OCI-M1 (cell line): ENCODE data around the gene KIF26A.

Experiments used
- DNase-seq: peaks from one replicate; lab custom pipeline; 2025; lab: John Stamatoyannopoulos, UW

KIF26A gene

DNA sequence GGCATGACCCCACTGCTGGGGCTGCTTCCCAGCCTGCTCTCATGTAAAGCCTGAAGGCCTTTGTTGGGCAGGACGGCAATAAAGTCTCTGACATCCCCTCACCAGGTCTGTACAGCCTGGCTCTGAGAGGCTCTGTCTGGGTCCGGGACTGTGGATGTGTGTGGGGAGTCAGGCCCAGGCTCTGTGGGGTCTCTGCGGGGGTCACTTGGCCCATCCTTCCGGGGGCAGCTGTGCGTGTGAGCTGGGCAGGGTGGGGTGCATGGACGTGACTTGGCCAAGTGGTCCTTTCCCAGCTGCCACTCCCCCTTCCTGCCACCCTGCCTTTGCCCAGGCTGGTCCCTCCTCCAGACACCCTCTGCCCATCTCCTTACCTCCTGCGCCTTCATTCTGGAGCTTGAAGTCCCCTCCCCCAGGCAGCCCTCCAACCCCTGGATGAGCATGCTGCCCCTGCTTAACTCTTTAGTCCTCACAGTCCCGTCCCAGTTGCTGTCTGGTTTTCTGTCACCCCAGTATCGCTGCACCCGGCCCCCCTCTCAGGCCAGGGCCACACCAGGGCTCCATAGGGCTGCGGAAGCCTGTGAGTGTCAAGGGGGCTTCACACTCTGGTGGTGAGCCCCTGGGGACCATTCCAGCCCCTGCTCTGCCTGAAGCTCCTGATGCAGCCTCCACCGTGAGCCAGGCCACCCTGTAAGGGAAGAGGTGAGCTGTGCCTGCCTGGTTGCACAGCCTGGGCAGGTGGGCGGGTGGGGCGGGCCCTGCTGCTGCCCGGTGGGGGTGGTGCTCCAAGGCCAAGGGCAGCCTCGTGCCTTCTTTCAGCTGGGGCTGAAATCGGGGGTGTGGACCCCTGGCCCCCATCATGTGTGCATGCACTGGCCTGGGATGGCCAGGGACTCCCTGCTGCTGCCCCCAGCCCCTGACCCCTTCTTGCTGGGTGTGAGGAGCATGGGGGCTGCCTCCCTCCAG is 25.5 kb upstream of the KIF26A start:
- DNase-seq, result no peak

GRCh38 chr14:104113631-104114420 is 24.6 kb upstream of the KIF26A start:
- no peak for DNase-seq

DNA sequence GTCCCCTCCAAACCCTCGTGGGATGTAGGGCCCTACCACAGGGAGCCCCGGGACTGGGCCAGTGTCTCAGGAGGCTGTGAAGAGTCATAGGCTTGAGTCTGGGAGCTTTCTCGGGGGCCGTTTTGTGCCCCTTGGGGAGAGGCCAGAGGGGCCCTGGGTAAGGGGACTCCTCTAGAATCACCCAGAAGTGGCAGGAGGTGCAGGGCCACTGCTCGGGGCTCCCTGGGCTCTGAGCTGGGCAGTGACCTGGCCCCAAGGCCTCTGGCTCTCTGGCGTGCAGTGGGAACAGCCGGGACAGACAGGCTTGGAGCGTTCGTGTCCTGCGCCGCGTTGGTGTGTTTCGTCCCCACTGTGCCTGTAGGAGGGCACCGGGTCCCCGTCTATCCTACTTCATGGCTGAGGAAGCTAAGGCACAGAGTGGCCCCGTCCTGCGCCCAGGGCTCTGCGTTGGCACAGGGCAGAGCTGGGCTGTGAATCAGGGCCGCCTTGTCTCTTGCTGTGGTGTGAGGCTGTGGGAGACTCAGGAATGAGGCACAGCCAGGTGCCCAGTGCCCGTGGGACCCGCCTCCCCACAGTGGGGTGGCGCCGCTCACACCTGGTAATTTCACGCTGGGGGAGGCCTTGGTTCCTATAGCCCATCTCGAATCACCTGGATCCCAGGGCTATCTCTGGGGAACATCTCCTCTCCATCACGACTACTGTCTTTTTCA is 23.8 kb upstream of the KIF26A start:
- no peak for DNase-seq

DNA sequence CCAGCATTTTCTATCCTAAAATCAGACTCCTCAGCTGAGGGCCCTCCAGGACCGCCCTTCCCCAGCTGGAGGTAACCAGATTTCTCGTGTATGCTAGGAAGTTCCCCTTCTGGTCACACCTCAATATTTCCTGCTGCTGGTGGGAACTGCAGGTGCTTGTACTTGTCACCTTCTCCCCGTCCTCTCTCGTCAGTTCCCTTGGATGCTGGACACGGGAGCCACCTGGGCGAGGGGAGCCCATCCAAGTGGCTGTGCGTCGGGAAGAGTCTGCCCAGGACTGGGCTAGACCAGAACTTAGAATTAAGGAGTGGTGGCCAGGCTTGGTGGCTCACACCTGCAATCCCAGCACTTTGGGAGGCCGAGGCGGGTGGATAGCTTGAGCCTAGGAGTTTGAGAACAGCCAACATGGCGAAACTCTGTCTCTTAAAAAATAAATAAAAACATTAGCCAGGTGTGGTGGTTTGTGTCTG is 23.2 kb upstream of the KIF26A start:
- DNase-seq, result no peak

DNA sequence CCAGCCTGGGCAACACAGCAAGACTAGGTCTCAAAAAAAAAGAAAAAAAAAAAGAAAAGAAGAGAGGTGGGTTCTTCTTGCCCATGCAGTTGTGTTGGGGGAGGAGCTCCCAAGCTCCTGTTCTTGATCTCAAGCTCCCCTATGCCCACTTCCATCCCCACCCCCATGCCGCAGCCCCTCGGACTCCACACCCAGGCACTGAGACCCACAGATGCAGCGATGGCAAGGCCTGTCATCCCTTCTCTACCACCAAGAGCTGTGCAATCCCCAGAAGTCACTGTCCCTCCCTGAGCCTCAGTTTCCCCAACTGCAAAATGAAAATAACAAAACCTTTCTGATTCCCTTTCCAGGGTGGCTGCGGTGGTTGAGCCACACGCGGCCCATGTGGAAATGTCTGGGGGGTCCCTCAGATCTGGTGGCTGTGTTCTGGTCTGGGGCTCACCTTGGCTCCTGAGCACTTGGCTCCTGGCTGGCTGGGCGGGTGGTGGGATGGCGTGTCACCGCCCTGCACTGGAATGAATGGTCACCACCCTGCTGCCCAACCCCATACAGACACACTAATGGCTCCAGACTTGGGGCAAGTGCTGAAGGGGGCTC is 22.6 kb upstream of the KIF26A start:
- DNase-seq, result no peak

- DNase-seq, result no peak
These were observed 22.1 kb upstream of the KIF26A start for GRCh38 chr14:104116288-104116755.

DNA sequence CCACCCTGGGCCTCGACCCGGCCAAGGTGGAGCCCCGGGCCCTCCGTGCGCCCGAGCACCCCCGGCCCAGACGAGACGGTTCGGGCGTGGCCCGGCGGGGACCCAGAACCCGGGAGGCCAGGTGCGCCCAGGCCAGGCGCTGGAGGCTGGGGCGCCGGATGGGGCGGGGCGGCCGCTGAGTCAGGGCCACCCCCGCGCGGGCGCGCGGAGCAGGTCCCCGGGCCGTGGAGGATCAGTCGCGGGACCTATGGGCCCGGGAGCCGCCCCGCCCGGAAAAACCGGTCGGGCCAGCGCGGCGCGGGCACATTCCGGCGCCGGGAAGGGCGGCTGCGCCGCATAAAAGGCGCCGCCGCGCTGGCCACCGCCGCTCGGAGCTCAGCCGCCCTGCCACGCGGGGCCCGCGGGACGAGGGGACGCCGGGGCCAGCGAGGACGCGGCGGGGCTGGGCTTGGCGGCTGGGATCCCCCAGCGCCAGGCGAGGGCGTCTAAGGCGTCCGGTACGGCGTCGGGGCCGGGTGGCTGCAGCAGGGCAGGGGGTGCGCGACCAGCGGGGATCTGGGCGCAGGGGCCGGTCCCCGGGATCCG is 21.5 kb upstream of the KIF26A start:
- DNase-seq, result no peak

DNA sequence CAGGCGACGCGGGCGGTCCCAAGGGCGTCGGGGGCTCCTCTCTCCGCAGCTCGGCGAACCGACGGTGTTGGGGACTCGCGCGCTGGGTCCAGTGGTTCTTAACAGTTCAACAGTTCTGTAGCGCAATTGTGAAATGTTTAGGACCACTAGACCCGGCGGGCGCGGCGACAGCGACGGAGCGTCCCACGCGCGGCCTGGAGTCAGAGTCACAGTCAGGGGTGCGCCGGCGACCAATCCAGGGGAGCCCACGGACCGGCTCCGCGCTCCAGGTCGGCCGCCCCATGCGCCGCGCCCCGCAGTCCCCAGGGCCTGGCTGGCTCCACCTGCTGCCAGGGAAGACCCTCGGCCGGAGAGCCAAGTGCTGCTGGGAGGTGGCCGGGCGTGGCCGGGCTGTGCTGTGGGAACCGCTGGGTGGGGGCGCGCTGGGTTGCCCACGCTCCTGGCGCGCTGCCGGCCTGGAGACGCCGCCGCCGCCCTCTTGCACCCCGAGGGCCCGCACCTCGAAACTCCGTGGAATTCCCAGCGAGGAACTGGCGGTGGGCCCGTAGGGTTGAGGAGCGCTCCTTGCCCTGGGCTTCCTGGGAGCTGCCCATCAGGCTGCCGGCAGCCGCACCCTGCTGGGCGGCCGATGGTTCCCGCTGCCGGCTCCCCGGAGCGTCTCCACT is 20.9 kb upstream of the KIF26A start:
- DNase-seq, result no peak

DNA sequence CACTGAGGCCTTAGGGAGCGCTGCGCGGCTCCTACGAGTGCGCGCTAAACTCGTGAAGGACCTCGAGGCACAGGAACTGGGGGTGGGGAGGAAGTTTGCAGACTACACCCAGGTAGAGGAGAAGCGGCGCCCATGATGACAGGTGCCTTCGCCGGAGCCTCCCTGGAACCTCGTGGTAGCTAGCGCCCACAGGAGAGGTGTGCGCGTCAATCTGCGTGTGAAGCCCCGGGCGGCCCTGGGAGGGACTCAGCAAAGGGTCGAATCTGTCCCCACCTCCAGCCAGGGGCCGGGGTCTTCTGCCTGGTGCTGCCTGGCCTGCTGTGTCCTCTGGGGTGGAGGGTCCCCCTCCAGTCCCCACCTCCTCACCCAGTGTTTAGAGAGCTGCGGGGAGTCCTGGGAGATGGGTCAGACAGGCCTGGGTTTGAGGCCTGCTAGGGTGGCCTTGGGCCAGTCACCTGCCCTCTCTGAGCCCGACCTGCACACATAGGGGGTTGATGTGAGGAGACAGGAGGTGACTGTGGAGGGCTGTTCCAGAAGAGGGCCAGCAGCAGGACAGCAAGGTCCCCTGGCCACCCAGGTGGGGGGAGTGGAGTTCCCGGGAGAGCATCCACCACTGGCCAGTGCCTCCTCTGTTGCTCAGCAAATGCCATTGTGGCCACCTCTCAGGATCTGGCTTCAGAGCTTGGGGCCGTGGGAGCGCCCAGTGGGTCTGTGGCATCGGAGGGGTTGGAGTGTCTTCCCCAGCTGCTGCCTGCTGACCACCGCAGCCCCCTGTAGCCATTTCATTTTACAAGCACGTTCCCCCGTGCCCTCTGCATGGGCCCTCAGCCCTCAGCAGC is 20.2 kb upstream of the KIF26A start:
- no peak for DNase-seq

- no peak for DNase-seq
These were observed 19.3 kb upstream of the KIF26A start for GRCh38 chr14:104119119-104119487.

DNA sequence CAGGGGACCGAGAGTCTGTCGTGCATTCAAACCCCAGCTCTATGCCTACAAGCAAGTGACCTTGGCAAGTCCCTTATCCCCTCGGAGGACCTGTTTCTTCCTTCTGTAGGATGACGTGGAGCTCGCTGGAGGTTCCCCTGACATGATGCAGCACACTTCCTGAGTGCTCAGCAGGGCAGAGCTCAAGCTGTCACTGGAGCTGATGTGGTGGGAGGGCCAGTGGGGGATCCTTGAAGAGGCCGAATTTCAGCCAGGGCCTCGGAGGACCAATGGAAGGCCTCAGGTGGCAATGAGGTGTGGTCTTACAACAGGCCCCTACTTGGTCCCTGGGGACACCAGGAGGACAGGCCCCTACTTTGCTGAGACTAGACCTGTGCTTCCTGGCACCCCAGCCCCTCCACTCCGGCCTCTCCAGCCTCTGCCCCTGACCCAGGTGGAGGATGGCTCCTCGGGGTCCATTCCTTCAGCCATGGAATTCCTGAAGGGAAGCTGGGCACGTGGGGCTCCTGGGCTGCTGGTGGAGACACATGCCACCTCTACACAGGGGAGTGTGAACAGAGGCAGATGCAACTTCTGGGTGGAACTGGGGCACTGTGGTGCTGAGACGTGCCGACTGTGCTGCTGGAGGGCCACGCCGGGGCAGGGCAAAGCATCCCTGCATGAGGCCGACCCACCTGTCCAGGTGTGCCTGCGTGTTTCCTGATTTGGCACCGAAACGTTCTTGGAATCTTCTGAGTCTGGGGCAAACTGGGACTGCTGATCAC is 18.7 kb upstream of the KIF26A start:
- no peak for DNase-seq

- no peak for DNase-seq
These were observed 18.1 kb upstream of the KIF26A start for GRCh38 chr14:104120281-104120741.

GRCh38 chr14:104121142-104121541 is 17.2 kb upstream of the KIF26A start:
- DNase-seq, result no peak

DNA sequence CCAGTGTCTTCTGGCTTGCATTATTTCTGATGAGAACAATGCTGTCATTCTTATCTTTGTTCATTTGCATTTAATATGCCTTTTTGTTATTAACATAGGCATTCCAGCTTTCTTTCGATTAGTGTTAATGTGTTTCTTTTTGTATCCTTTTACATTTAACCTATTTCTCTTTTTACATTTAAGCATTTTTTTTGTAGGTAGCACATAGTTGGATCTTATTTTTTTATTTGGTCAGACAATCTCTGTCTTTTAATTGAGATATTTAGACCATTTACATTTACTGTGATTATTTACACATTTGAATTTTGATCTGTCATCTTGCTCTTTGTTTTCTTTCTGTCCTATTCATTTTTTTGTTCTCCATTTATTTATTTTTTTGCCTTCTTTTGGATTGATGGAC is 14.5 kb upstream of the KIF26A start:
- no peak for DNase-seq

- DNase-seq, result no peak
These were observed 13.4 kb upstream of the KIF26A start for GRCh38 chr14:104125011-104125410.

DNA sequence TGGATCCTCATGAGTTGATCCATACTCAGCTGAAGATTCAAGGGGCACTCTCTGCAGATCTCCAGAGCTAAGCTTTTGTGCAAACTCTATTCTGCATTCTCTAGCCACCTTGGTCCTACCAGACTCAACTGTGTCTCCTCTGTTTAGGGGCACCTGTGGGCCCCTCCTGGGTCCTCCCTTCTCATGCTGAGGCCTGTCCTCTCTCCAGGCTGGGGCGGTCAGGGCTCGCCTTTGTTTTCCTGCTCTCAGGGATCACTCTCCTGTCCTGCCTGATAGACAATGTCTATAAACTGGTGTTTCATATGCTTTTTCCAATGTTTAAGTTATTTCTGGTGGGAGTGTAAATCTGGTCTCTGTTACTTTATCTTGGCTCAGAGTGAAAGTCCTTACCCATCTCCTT is 11.6 kb upstream of the KIF26A start:
- DNase-seq, result no peak

- DNase-seq, result no peak
These were observed 9.4 kb upstream of the KIF26A start for GRCh38 chr14:104128981-104129380.

DNA sequence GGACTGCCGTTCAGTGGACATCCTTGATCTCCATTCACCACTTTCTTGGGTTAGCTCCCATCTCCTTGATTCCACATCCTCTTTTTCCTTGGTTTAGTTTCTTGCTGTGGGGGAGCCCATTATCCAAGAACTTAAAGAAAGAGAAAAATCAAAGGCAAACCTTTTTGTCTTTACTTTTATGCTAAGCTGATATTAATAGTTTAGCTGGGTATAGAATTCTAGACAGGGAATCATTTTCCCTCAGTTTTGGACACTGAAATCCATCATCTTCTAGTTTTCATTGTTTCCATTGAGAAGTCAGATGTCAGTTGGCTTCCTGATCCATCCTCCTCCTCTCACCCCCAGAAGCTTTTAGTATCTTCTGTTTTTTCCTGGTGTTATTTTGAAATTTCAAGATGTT is 8.8 kb upstream of the KIF26A start:
- DNase-seq, result no peak
